GM12878 (cell line): ENCODE measurements around the gene TTL. TPM values are rescaled to one million over a fixed set of nuclear protein-coding genes. Genes with fewer than 3 reads are reported as not detected.

Experiments used
- ATAC-seq: fragments of 200-7000 bp; cut with Tn5 transposase; 3 replicates; pipeline ENCODE4 v1.9.1; 2020; ENCODE audit warnings: mild to moderate bottlenecking, moderate library complexity
- BruUV-seq: library from RNA; stranded (reverse); fragments of 400-500 nt; replicated peaks from 2 replicates; lab custom pipeline; 2021; lab: Mats Ljungman, UMichigan
- CTCF ChIA-PET: fragments of 300-600 bp; sonication (Branson Sonifier 250); formaldehyde crosslinking; extraction: SDS; loops from one replicate; lab custom pipeline; 2021; ENCODE audit warnings: inconsistent platforms; lab: Yijun Ruan, JAX
- POLR2A ChIA-PET: fragments of 350-600 bp; formaldehyde crosslinking; extraction: SDS; loops from one replicate; lab custom pipeline; 2021; ENCODE audit warnings: inconsistent platforms; lab: Charles Lee
- RAD21 ChIA-PET: fragments of 300-600 bp; sonication (Branson Sonifier 250); formaldehyde crosslinking; loops from one replicate; lab custom pipeline; 2023; ENCODE audit warnings: antibody characterized with exemption; ENCODE audit not compliant: unreplicated experiment; lab: Charles Lee
- SMC1A ChIA-PET: fragments of 300-600 bp; sonication (Branson Sonifier 250); formaldehyde crosslinking; loops from one replicate; lab custom pipeline; 2023; ENCODE audit not compliant: unreplicated experiment, uncharacterized antibody; lab: Charles Lee
- DNase-seq: peaks from one replicate; pipeline ENCODE4 v3.0.0-alpha.2; 2011; ENCODE audit warnings: low read depth, low spot score
- FAIRE-seq: peaks from 3 replicates; lab custom pipeline; 2011; peaks lifted over from hg19 to GRCh38; lab: Jason Lieb, UNC
- H2AFZ ChIP-seq: 2 replicates; pipeline ENCODE4 v1.6.0; 2011; ENCODE audit warnings: low read depth, low read length, control low read depth; ENCODE audit not compliant: control insufficient read depth
- H3K27ac ChIP-seq: 2 replicates; pipeline ENCODE4 v1.5.1; 2011; ENCODE audit warnings: control low read depth; ENCODE audit not compliant: control insufficient read depth, insufficient read depth
- H3K27me3 ChIP-seq, 2 experiments: replicated peaks in 1 of 2; 2 replicates each; pipeline versions ENCODE4 v1.6.0 to v1.6.1; 2011; ENCODE audit warnings: low read length in 1 of 2; ENCODE audit not compliant: control insufficient read depth in 2 of 2, insufficient read depth in 2 of 2
- H3K36me3 ChIP-seq, 2 experiments: 2 replicates each; pipeline ENCODE4 v1.5.1; 2011; ENCODE audit warnings: low read length in 1 of 2; ENCODE audit not compliant: control insufficient read depth in 2 of 2, insufficient read depth in 2 of 2
- H3K4me1 ChIP-seq: 2 replicates; pipeline ENCODE4 v1.6.1; 2011; ENCODE audit warnings: mild to moderate bottlenecking, low read length, moderate library complexity, mixed read lengths; ENCODE audit not compliant: control insufficient read depth, insufficient read depth
- H3K4me2 ChIP-seq: 2 replicates; pipeline ENCODE4 v1.6.0; 2011; ENCODE audit warnings: control low read depth; ENCODE audit not compliant: control insufficient read depth, insufficient read depth
- H3K4me3 ChIP-seq: fragments of 200-600 bp; sonication (generic); 2 replicates; pipeline ENCODE4 v1.5.1; 2016
- H3K79me2 ChIP-seq: 2 replicates; pipeline ENCODE4 v1.6.0; 2011; ENCODE audit warnings: low read length; ENCODE audit not compliant: control insufficient read depth, insufficient read depth
- H3K9ac ChIP-seq: 2 replicates; pipeline ENCODE4 v1.8.0; 2011; ENCODE audit warnings: low read length, control low read depth, mixed read lengths; ENCODE audit not compliant: control insufficient read depth, insufficient read depth
- H3K9me3 ChIP-seq: replicated peaks from 3 replicates; pipeline ENCODE4 v1.5.1; 2011; ENCODE audit warnings: mild to moderate bottlenecking, low read length; ENCODE audit not compliant: control insufficient read depth, insufficient read depth
- H4K20me1 ChIP-seq: 2 replicates; pipeline ENCODE4 v1.6.0; 2011; ENCODE audit not compliant: control insufficient read depth, insufficient read depth
- BHLHE40 ChIP-seq, 2 experiments: fragments of 450-650 bp in 1 of 2; IDR thresholded peaks; 2 replicates each; pipeline ENCODE4 v1.6.1; 2011 to 2017; ENCODE audit warnings: low read depth in 2 of 2, borderline replicate concordance in 1 of 2, improper control_type of control experiment in 1 of 2, low read length in 1 of 2, mild to moderate bottlenecking in 1 of 2
- BRCA1 ChIP-seq: IDR thresholded peaks from 2 replicates; pipeline ENCODE4 v1.6.1; 2011; ENCODE audit warnings: low read depth, low read length, improper control_type of control experiment
- CBFB ChIP-seq: IDR thresholded peaks from 2 replicates; pipeline ENCODE4 v1.6.1; 2016; ENCODE audit warnings: antibody characterized with exemption, low read depth
- CREM ChIP-seq: IDR thresholded peaks from 2 replicates; pipeline ENCODE4 v1.6.1; 2014; ENCODE audit warnings: antibody characterized with exemption, low read depth
- GABPA ChIP-seq: IDR thresholded peaks from 2 replicates; pipeline ENCODE4 v1.6.1; 2014; ENCODE audit warnings: antibody characterized with exemption, low read depth, mild to moderate bottlenecking, inconsistent platforms
- HDAC6 ChIP-seq: fragments of 200-600 bp; sonication (generic); IDR thresholded peaks from one replicate; pipeline ENCODE4 v1.8.0; 2017; ENCODE audit warnings: antibody characterized with exemption; ENCODE audit not compliant: unreplicated experiment
- MLLT1 ChIP-seq: fragments of 450-650 bp; IDR thresholded peaks from 2 replicates; pipeline ENCODE4 v1.6.1; 2016; ENCODE audit warnings: mild to moderate bottlenecking
- SRF ChIP-seq, 2 experiments: IDR thresholded peaks; 2 replicates each; pipeline ENCODE4 v1.6.1; 2011; ENCODE audit warnings: low read depth in 2 of 2, low read length in 2 of 2, mild to moderate bottlenecking in 1 of 2, moderate library complexity in 1 of 2
- ZBTB33 ChIP-seq: fragments of 450-650 bp; IDR thresholded peaks from 2 replicates; pipeline ENCODE4 v1.6.1; 2017; ENCODE audit warnings: mild to moderate bottlenecking
- WGBS: methylation state at CpG from one replicate; pipeline ENCODE4 v1.1.6; 2016; ENCODE audit warnings: low lambda C conversion rate; ENCODE audit not compliant: insufficient replicate concordance, insufficient coverage; ENCODE audit errors: missing lambda C conversion rate; 5-methylcytosine and 5-hydroxymethylcytosine counted together
- in situ Hi-C: fragments of 300-500 bp; cut with MboI; formaldehyde crosslinking; loops from 9 replicates; pipeline ENCODE4 v1.14.3; 2018; ENCODE audit warnings: mixed read lengths
- intact Hi-C: fragments of 100-400 bp; cut with micrococcal nuclease; formaldehyde crosslinking; loops from one replicate; pipeline ENCODE4 v1.14.2; 2022; ENCODE audit not compliant: unreplicated experiment
- polyA plus RNA-seq, 11 experiments: library from polyadenylated mRNA; depleted of rRNA in 4 of 11; unstranded in 6 of 11; stranded (reverse) in 5 of 11; fragments of >200 nt; fragmentation: Nextera tagmentation in 4 of 11; fragmentation: Illumina TruSeq in 1 of 11; extraction: Ambion mirVana in 4 of 11; extraction: Trizol in 1 of 11; gene quantifications; 1 replicate in 1 of 11; 2 replicates in 10 of 11; pipeline versions ENCODE4 v1.2.1 to v1.2.3, GENCODE V29; 2011 to 2016; ENCODE audit warnings: inconsistent platforms in 2 of 11, missing spikeins in 2 of 11, low read depth in 1 of 11
- total RNA-seq, 4 experiments: library from RNA; depleted of rRNA in 3 of 4; stranded (reverse); fragments of >200 nt in 3 of 4; fragmentation: Illumina TruSeq in 1 of 4; extraction: Trizol in 1 of 4; gene quantifications; 2 replicates each; pipeline versions ENCODE4 v1.2.1 to v1.2.3, GENCODE V29; 2013 to 2021
- TF ChIP-seq, protein P1 (sequence below): fragments of 150-350 bp; IDR thresholded peaks from 2 replicates; pipeline ENCODE4 v1.6.1; 2014; ENCODE audit warnings: mild to moderate bottlenecking, low read depth, low read length
- TF ChIP-seq, protein P2 (sequence below): fragments of 450-650 bp; IDR thresholded peaks from 2 replicates; pipeline ENCODE4 v1.6.1; 2017; ENCODE audit warnings: mild to moderate bottlenecking, moderate library complexity

The TTL gene
- total and polyA plus RNA-seq, 10 of the 15 experiments (the other 5 are each of a cell fraction or from before 2014, with no cell fraction given) = 3.9 to 27.1 (median 16.1) TPM

- Histone ChIP-seq H2AFZ (no peak overlapping the region), H3K9ac (no peak overlapping the region), H3K27me3 (no peaks in the 10 kb centered on the region), H3K9me3 (no peaks in the 10 kb centered on the region), H3K79me2 (no peaks in the 10 kb centered on the region), H3K36me3 (peaks cover 0 to 2% of the 10 kb centered on the region in 2 experiments), H3K4me2 (no peak overlapping the region), H3K4me1 (no peaks in the 10 kb centered on the region), H4K20me1 (no peaks in the 10 kb centered on the region), H3K27ac (no peak overlapping the region), H3K4me3 (no peak overlapping the region)
- CTCF ChIA-PET = interaction anchor here (0.8 to 2.0 kb wide), 2 partner anchors 9 to 11 kb away, joined by 3 to 5 read pairs; no protein-coding TSS in a partner anchor
- FAIRE-seq (no peak), DNase-seq (no peak), ATAC-seq (no peak)
- POLR2A ChIA-PET = interaction anchor here (0.6 to 1.1 kb wide), 2 partner anchors 17 to 45 kb away, joined by 3 to 4 read pairs; no protein-coding TSS in a partner anchor
- TF ChIP-seq SRF (IDR thresholded peaks at IDR 0.05; ENCODE audit: low read depth in 2 of 2, low read length in 2 of 2) (no peak), HDAC6 (no peak), CREM (no peak), ZBTB33 (no peak), MLLT1 (no peak), BRCA1 (no peak), BHLHE40 (IDR thresholded peaks at IDR 0.05; ENCODE audit: borderline replicate concordance in 1 of 2, low read depth in 2 of 2, low read length in 1 of 2) (no peak), GABPA (no peak), CBFB (no peak)
- TF ChIP-seq, protein P1, sequence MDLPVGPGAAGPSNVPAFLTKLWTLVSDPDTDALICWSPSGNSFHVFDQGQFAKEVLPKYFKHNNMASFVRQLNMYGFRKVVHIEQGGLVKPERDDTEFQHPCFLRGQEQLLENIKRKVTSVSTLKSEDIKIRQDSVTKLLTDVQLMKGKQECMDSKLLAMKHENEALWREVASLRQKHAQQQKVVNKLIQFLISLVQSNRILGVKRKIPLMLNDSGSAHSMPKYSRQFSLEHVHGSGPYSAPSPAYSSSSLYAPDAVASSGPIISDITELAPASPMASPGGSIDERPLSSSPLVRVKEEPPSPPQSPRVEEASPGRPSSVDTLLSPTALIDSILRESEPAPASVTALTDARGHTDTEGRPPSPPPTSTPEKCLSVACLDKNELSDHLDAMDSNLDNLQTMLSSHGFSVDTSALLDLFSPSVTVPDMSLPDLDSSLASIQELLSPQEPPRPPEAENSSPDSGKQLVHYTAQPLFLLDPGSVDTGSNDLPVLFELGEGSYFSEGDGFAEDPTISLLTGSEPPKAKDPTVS = no peak
- TF ChIP-seq, protein P2, sequence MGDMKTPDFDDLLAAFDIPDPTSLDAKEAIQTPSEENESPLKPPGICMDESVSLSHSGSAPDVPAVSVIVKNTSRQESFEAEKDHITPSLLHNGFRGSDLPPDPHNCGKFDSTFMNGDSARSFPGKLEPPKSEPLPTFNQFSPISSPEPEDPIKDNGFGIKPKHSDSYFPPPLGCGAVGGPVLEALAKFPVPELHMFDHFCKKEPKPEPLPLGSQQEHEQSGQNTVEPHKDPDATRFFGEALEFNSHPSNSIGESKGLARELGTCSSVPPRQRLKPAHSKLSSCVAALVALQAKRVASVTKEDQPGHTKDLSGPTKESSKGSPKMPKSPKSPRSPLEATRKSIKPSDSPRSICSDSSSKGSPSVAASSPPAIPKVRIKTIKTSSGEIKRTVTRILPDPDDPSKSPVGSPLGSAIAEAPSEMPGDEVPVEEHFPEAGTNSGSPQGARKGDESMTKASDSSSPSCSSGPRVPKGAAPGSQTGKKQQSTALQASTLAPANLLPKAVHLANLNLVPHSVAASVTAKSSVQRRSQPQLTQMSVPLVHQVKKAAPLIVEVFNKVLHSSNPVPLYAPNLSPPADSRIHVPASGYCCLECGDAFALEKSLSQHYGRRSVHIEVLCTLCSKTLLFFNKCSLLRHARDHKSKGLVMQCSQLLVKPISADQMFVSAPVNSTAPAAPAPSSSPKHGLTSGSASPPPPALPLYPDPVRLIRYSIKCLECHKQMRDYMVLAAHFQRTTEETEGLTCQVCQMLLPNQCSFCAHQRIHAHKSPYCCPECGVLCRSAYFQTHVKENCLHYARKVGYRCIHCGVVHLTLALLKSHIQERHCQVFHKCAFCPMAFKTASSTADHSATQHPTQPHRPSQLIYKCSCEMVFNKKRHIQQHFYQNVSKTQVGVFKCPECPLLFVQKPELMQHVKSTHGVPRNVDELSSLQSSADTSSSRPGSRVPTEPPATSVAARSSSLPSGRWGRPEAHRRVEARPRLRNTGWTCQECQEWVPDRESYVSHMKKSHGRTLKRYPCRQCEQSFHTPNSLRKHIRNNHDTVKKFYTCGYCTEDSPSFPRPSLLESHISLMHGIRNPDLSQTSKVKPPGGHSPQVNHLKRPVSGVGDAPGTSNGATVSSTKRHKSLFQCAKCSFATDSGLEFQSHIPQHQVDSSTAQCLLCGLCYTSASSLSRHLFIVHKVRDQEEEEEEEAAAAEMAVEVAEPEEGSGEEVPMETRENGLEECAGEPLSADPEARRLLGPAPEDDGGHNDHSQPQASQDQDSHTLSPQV = no peak
- SMC1A ChIA-PET = no interaction called here
- in situ Hi-C loops = no loop called here
- intact Hi-C loops = no loop called here
- RAD21 ChIA-PET = no interaction called here
- 93% methylated on average over 1 of the region's 1 CpG for WGBS
- no TSS peak for BruUV-seq
Measured at GRCh38 chr2:112534826-112535225, 52.9 kb downstream of the TTL start.
